Left renal cortex interstitium (tissue), 4 donors: ENCODE measurements around the gene TFDP1. TPM values are rescaled to one million over a fixed set of nuclear protein-coding genes. Genes with fewer than 3 reads are reported as not detected.

Experiments
- DNase-seq, 4 donors: peaks; one replicate each; pipeline ENCODE4 v3.0.0-alpha.2; 2013; ENCODE audit warnings: low read depth in 4 of 4, low spot score in 2 of 4, missing footprints in 1 of 4
- polyA plus RNA-seq, 4 donors: library from polyadenylated mRNA; unstranded; fragments of 120-200 nt; gene quantifications; one replicate each; pipeline ENCODE4 v1.2.1, GENCODE V29; 2013; ENCODE audit not compliant: insufficient read length in 4 of 4

Gene TFDP1
- polyA plus RNA-seq, 4 donors, result 83.3 to 93.0 (median 88.2) TPM

GRCh38 chr13:113628291-113629270, 44.0 kb downstream of the TFDP1 start:
- DNase-seq, result no peak

GRCh38 chr13:113629866-113630265, 45.3 kb downstream of the TFDP1 start:
- no peak for DNase-seq

GRCh38 chr13:113630296-113630695, 45.7 kb downstream of the TFDP1 start:
- DNase-seq, result no peak

GRCh38 chr13:113630804-113631203, 46.3 kb downstream of the TFDP1 start:
- no peak for DNase-seq

- no peak for DNase-seq
Measured at GRCh38 chr13:113631341-113632095, 47.0 kb downstream of the TFDP1 start.

- no peak for DNase-seq
Measured at GRCh38 chr13:113632706-113633484, 48.3 kb downstream of the TFDP1 start.

- no peak for DNase-seq
Measured at GRCh38 chr13:113633485-113633873, 48.9 kb downstream of the TFDP1 start.

GRCh38 chr13:113634279-113635047, 49.9 kb downstream of the TFDP1 start:
- no peak for DNase-seq

GRCh38 chr13:113635048-113635420, 50.5 kb downstream of the TFDP1 start:
- DNase-seq, result no peak

GRCh38 chr13:113635709-113636108, 51.2 kb downstream of the TFDP1 start:
- no peak for DNase-seq

GRCh38 chr13:113636266-113636963, 51.9 kb downstream of the TFDP1 start:
- DNase-seq, result no peak

GRCh38 chr13:113637262-113638160, 53.0 kb downstream of the TFDP1 start:
- DNase-seq, result no peak

GRCh38 chr13:113638173-113638746, 53.7 kb downstream of the TFDP1 start:
- DNase-seq, result no peak

- DNase-seq, result no peak
Measured at GRCh38 chr13:113638806-113639205, 54.3 kb downstream of the TFDP1 start.

- DNase-seq, result no peak
Measured at GRCh38 chr13:113639616-113640262, 55.2 kb downstream of the TFDP1 start.

GRCh38 chr13:113641426-113641825, 56.9 kb downstream of the TFDP1 start:
- no peak for DNase-seq

- no peak for DNase-seq
Measured at GRCh38 chr13:113642563-113642962, 58.0 kb downstream of the TFDP1 start.

- no peak for DNase-seq
Measured at GRCh38 chr13:113643593-113643992, 59.0 kb downstream of the TFDP1 start.
